Glomerular visceral epithelial cell (primary cell): ENCODE measurements around the gene AGPS.
"Not testable (repeated sequence)": the region's sequence is repeated elsewhere in the genome, so short reads cannot be mapped to it uniquely, and the experiment has no call there.

Experiments used
- DNase-seq: peaks from one replicate; pipeline ENCODE4 v3.0.0-alpha.2; 2016; ENCODE audit errors: extremely low spot score

Gene AGPS

DNA sequence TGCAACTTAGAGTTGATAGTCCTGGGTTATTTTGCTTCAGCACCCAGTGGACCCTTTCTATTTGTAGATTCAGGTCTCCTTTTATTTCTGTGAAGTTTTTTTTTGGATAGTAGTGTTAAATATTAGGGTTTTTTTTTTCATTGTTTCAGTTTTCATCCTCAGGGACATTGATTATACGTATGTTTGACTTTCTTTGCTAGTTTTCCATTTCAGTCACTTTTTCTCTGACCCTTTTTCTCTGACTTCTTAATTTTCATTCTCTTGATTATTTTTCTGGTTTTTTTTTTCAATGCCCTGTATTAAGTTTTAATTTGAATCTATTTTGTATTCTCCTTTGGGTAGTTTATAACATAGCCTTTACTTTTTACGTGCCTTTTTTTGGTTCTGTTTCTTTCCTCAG lies 79.4 kb downstream of the AGPS start:
- DNase-seq: no peak

DNA sequence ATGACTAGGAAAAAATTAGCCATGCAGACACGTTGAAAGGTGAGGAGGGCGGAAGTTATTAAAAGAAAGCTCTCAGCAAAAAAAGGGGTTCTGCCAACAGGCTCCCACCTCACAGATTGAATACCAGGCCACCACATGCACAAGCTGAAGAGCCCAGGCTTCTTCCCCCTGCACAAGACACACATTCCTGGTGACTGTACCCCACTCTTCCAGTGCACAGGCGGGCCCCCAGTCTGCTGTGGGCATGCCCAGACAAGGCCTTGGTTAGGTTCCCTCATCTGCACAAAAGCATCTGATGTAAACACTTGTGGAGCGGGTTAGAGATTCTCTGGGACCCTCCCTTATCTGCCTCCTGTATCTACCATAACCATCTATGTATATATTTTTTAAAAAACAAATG lies 81.7 kb downstream of the AGPS start:
- DNase-seq: peak; percentile 3

GRCh38 chr2:177474998-177475397 lies 82.4 kb downstream of the AGPS start:
- DNase-seq: peak; percentile 32

- no peak for DNase-seq
Observed at GRCh38 chr2:177476897-177477296, 84.3 kb downstream of the AGPS start.

GRCh38 chr2:177478029-177478428 lies 85.5 kb downstream of the AGPS start:
- no peak for DNase-seq

GRCh38 chr2:177478907-177479306 lies 86.3 kb downstream of the AGPS start:
- DNase-seq: no peak

- DNase-seq: no peak
Observed at GRCh38 chr2:177482195-177482594, 89.6 kb downstream of the AGPS start.

DNA sequence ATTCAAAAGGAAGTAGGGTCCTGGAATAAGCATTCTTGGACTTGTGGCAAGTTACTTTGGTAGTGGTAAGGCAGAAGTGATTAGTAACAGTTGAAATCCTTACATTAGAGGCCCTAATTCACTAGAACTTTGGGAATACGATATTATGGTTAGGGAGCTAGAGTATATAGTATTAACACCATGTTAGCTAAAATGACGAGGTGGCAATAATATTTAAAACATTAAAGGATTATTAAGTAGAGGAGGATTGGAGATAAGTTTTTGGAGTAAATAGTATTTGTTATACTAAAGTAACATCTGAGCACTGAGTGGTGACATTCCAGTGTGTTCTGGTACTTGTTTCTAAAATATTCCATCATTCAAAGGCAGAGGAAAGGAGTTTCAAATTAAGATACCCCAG lies 91.0 kb downstream of the AGPS start:
- no peak for DNase-seq

GRCh38 chr2:177484180-177484795 lies 91.7 kb downstream of the AGPS start:
- DNase-seq: no peak

DNA sequence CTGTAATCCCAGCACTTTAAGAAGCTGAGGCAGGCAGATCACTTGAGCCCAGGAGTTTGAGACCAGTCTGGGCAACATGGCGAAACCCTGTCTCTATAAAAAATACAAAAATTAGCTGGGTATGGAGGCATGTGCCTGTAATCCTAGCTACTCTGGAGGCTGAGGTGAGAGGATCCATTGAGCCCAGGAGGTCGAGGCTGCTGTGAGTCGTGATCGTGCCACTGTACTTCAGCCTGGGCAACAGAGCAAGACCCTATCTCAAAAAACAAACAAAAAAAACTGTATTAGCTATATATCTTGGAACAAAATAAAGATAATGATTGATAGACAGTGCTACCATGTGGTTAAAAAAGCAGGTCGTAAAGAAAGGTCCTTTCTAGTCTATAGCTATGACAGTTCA lies 93.1 kb downstream of the AGPS start:
- not testable (repeated sequence) for DNase-seq

GRCh38 chr2:177489719-177490301 lies 97.2 kb downstream of the AGPS start:
- DNase-seq: peak; percentile 40

DNA sequence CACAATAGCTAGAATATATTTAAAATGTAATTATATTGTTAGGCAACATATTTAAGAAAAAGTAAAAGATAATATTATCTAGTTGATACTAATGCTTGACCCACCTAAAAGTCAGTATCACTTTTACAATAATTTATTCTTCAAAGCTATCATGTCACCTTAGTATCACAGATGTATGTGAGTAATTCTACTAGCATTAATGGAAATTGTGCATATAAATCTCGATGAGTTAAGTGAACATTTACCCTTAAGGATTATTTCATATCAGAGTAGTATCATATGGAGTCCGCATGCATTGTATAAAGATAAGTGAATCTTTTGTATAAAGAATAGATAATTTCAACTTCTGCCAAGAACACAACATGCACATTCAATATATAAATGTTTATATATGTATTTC lies 103.4 kb downstream of the AGPS start:
- no peak for DNase-seq

DNA sequence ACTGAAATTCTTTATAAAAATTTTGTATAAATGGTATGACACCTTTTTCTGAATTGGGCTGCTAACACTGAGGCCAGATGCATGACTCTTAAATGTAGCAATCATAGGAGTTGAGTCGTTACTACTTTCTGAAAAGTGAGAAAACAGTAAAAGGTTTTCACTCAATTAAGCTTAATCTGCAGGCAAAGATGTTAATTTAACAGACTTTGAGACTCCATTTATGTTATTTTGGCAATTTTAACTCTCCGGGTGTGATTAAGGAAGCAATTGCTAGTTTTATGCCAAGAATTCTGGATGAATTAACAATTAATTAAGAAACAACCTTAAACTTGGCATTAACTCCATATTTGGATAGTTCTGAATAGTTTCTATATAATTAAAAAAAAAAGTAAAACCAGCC lies 104.3 kb downstream of the AGPS start:
- DNase-seq: no peak

DNA sequence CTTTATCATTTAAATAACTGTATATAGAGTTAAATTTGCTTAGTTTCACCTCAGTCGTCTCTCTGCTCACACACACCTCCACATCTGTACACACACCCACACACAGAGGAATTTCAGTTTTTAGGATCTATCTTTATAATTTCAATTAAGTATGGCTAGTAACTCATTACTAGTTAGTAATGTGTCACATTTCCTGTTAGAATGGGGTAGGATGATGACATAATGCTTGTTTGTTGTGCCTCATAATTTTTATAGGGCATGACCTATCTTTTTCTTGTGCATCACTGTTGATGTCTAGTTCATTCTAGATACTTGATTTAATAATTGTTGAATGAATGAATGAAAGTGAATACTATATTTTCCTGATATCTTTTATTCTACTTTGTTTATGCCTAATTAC lies 108.6 kb downstream of the AGPS start:
- DNase-seq: no peak

DNA sequence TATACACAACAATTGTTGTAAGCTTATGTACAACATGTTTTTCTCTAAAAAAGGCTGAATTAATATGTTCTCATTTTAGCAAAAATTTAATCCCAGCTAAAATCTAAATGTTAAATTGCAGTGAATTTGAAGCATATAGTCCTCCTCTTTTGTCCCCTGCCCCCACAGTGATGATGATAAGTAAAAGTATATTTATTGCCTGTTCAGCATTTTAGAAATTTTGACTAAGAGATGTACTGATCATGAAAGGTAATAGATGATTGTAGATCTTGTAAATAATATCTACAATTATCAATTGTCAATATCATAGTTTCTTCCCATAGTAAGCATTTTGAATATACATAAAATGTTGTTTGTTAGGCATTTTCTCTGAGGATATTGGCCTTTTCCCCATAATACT lies 113.9 kb downstream of the AGPS start:
- DNase-seq: no peak

- DNase-seq: no peak
Observed at GRCh38 chr2:177506998-177507397, 114.4 kb downstream of the AGPS start.

- no peak for DNase-seq
Observed at GRCh38 chr2:177516824-177517544, 124.4 kb downstream of the AGPS start.

- DNase-seq: no peak
Observed at GRCh38 chr2:177518754-177519153, 126.2 kb downstream of the AGPS start.

DNA sequence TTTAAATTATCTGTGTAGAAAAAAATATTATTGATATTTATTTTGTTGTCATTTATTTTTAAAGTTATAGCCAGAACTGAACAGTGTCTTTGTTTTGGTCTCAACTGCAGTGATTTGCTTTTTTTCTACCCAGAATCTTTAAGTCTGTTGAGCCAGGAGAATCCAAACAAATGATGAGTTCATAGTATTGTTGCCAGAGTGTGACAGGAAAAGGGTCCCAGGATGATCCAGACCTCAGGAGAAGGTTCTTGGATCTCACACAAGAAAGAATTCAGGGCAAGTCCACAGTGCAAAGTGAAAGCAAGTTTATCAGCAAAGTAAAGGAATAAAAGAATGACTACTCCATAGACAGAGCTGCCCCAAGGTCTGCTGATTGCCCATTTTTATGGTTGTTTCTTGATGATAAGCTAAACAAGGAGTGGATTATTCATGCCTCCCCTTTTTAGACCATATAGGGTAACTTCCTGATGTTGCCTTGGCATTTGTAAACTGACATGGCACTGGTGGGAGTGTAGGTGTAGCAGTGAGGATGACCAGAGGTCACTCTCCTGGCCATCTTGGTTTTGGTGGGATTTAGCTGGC lies 127.1 kb downstream of the AGPS start:
- DNase-seq: no peak

- DNase-seq: no peak
Observed at GRCh38 chr2:177520324-177520723, 127.8 kb downstream of the AGPS start.

- DNase-seq: no peak
Observed at GRCh38 chr2:177523781-177524180, 131.2 kb downstream of the AGPS start.

DNA sequence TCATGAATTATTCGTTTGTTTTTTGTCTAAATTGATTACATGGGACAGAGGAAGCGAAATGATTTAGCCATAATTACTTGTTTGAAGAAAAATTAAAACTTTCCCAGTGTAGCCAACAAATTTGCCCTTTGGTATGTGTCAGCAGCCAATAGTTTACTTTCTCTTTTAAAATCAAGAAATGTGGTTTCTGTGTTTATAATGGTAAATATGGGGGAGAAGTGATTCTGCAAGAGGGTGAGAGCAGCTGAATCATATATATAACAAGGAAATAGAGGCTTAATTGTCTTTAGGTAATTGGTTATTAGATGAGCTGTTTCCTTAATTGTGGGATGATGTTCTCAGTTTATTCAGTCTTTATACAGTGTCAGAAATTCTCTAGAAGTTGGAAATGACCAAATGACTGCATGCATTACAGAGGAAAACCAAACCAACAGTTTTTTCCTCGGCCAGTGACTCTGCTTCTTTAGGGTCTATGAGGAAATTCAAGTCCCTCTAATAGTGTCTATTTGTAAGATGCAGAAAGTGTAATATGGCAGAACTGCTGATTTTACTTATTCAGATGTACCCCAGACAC lies 132.9 kb downstream of the AGPS start:
- DNase-seq: no peak
